GM19372 (cell line): ENCODE results near the gene GMDS.

Experiments
- ATAC-seq: cut with Tn5 transposase; IDR thresholded peaks from one replicate; pipeline ENCODE4 v1.9.1; 2021; ENCODE audit warnings: mild to moderate bottlenecking, low read depth, moderate library complexity; ENCODE audit not compliant: unreplicated experiment

GMDS gene

DNA sequence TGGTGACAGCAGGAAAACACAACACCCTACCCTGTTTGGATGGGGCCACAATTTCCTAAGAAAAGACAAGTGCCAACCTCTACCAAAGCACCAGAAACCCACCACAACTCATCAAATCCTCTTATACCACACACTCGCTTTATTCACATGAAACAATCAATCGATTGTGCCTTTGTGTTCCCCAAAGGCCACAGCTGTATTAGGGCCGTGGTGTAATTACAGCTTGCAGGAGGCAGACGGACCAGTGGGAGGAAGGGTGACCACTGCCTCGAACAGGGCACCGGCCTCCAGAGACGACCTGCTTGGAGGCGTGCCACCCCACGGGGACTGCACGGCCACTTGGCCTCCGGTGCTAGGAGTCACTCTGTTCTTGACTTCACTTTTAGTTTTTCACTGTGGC, 371.6 kb downstream of the GMDS start:
- no peak for ATAC-seq

DNA sequence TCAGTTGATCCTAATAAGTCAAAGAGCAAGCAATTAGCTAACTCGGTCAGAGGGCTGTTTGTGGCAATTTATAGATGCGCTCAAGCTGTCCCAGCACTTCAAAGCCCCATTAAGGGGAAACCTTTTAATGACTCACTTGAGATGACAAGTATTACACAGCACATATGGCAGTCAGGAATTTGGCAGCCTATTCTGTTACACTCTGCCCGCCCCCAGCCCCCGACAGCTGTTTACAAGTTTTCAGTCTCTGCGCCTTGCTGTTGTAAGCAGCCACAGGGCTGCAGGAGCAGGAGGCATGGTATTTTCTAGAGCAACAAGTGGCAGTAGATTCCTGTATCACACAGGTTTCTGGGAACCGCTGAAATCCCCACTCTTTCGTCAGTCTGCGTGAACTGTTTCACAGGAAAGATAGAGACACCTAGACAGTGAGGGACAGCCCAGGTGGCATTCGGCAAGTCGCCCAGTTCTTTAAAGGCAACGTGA, 372.7 kb downstream of the GMDS start:
- no peak for ATAC-seq

DNA sequence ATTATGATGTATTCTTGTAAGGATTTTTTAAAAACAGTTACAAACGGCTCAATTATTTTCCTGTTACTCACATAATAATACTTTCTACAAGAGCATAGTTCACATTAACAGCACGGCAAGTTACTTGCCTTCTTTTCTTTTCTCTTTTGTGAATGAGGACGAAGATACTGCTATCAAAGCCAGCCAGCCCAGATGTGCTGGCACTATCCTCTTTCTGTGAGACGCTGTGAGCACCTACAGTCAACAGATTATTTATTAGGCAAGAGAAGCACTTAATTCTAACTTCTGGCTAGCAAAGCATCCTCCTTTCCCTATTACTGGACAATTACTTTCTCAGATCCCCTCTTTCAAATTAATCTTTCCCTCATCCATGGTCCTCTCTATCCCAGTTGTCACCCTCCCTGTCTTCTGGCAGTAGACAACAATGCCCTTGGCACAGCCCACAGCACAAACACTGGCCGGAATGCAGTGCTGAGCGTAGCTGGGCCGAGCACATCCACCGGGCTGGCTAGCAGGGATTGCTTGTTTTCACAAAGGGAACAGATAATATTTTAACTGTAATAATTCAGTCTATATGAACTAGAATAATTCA, 373.6 kb downstream of the GMDS start:
- no peak for ATAC-seq

DNA sequence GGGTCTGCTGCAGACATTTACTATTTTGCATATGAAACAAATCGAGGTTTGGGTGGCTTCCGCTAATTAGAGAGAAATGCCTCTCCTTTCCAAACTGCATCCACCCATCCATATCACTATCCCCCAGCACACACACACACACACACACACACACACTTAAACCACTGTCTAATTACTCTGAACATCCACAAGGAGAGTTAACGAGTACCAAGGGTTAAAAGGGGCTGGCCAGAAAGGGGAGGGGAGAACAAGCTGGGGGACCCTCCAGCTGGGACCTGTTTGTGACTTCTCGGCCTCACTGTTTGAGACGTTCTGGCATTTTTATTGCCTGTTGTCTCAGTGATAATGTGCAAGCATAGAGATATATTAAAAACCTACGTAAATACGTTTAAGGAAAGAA, 374.5 kb downstream of the GMDS start:
- ATAC-seq = no peak

DNA sequence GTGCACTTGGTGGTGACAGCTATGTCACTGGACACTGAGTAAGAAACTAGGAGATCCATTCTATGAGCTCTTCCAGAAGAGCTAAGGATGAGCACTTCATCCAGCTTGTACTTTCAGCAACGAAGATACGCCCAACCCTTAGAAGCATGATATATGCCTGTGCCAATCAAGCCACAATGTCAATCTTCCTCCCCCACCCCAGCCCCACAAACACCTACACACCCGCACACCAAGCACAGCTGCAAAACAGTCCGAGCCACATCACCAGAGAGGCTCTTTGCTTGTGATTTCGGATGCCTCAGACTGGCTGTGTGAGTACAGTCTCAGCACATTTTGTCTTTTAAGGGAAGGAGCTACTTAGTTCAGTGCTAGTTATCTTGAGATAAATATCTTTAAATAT, 375.2 kb downstream of the GMDS start:
- ATAC-seq = no peak

DNA sequence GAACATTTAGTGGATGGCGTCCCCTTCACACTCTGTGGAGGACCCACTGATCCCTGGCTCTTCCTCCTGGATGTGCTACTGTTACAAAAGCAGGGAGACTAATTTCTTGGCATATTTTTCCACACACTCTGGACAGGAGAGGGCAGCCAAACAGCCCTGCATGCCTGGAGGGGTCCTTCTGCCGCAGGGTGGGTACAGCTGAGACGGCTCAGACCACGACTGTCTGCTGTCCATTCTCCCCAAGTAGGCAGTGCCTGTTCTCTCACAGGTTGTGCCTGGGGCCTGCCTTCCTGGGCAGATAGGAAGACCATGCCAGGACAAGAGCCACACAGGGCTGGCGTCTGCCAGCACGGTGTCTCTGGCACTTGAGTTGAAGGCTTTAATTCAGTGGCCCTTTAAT, 375.6 kb downstream of the GMDS start:
- no peak for ATAC-seq

DNA sequence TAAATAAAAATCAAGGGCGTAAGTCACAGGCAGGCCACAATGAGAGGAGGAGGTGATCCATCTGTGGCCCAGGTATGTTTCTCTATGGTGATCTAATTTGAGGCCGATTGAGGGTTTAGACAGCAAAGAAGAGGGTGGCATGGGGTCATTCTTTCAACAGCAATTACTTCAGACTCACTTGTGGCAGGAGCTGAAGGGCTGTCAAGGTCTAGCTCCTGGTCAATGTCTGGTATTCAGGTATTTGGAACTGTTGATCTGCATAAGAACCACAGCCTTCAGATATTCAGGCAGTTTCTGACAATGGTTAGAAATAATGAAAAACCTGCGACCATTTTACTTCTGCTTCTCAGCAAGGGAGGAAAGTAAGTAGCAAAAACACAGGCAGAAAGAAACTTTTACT, 376.1 kb downstream of the GMDS start:
- ATAC-seq = no peak

DNA sequence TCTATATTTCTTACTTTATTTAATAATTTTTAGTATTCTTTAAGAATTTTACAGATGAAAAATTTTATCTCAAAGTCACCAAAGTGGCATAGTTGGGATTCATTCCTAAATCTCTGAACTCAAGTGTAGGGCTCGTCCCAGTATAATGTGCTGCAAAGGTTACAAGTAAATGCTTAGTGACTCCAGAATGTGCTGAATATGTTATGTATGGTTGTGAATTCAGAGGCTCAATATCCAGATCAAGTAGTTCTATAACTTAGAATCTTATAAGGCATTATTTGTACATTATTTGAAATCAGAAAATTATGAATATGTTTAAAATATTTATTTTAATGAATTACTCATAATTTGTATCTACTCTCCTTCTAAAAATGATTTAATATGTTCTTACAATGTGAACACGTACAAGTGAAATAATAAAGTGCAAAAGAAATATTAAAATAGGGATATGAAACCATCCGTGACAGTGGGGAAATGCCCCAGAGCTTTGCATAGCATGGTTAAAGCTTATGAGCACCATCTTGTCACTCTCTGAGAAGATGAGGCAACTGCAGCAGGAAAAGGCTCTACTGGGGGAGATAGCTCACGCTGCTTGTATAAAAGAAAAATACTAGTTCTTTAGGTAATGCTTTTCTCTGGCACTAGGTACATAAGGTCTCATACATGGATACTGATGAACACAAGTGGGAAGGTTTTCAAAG, 376.7 kb downstream of the GMDS start:
- ATAC-seq = no peak

DNA sequence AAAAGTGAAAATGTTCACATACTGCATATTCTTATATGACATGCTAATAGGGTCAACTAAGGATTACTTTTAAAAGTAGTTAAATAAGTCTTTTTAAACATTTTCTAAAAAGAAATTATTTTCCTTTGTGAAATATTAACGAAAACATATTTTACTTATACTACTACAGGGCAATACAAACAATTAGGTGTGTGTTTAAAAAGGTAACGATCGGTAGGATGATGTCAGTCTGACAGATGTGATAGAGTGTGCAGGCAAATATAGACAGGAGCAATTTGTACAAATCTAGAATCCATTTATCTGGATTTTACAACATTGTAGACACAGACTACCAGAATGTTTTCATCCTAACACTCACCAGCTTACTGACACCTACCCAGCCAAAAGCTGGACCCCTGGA, 378.2 kb downstream of the GMDS start:
- no peak for ATAC-seq

DNA sequence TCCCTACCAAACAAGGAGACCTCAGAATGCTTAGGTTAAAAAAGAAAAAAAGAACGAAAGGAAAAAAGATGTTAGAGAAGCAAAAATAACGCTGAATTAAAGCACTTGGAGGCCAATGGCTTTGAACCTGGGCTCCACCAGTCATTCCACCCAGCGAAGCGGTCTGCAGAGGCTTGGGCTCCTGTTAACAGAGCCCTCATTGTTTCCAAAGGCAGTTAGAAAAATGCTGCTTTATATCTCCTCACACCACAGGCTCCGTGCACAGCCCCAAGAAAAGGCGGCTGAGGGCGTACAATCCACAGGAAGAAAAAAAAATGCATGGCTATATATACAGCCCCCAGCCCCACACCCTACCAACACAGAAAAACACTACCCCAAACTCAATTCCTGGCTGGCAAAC, 379.8 kb downstream of the GMDS start:
- no peak for ATAC-seq

DNA sequence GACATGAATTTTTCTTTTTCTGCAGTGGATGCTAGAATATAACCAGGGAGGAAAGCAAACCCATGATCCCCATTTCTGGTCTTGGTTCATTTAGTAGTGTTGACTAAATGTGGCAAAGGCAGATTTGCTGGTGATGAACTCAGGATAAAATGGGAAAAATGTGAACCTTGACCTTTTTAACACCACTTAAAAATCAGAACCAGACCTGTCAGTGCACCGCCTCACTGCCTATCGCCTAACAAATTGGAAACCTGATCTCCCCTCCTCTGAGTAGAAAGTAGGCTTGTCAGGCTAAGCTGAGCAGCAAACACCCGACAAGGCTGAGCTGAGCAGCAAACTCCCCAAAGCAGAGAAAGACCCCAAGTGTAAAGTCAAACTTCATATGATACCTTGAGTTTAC, 380.9 kb downstream of the GMDS start:
- no peak for ATAC-seq

DNA sequence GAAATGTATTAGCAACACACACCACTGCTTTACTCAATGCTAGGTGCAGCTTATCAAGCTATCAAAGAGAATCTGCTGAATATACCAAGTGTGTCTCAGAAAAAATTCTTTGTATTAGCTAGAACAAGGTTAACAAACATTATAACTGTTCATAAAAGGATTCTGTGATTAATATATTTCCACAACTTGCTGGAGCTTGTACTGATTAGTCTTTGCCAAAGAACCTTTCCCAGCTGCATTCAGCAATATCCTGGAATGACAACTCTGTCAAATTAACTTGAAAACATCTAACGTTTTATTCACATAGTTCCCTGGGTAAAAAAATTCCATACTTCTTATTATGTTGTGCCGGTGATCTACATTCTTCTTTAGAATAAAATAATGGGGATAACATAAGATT, 383.0 kb downstream of the GMDS start:
- no peak for ATAC-seq

DNA sequence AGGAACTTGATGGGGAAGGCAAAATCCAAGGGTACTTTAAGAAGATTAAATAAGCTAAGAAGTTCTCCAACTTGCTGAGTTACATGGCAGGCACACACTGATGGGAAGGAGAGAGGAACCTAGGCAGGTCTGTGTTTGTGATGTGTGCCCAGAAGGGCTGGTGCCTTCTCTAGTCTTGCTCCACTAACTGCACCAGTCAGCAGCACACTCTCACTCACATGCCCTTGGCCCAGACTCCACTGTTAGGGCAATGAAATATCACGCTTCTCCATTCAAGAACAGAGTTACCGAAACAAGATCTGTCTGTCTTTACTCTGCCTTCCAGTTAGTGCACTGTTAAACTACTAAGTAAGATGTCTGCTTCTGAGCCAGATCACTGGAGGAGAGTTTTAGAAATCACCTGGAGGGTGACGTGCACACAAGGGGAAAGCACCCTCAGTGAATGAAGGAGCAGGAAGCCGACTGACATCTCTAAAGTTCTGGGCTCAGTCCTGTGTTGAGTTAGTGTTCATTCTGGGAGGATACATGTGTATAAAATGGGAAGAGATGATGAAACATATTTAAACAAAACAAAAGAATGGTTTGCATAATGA, 384.6 kb downstream of the GMDS start:
- ATAC-seq = no peak

DNA sequence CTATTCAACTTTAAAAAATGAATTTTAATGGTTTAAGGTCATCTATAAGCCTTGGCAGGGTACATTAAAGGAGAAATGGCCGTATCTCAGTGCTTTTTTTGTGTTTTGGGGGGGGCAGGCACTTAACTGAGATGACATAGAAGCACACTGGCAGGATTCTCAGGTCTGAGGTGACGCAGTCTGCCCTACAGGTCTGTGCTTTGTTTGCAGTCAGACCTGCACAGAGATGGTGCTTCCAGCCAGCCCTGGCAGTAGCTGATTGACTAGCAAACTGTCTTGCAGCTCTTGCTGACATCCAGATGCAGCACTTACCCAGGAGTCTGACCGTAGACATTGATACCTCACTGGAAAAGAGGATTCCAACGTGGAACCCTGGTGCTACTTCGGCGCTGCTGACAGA, 386.5 kb downstream of the GMDS start:
- ATAC-seq = no peak

DNA sequence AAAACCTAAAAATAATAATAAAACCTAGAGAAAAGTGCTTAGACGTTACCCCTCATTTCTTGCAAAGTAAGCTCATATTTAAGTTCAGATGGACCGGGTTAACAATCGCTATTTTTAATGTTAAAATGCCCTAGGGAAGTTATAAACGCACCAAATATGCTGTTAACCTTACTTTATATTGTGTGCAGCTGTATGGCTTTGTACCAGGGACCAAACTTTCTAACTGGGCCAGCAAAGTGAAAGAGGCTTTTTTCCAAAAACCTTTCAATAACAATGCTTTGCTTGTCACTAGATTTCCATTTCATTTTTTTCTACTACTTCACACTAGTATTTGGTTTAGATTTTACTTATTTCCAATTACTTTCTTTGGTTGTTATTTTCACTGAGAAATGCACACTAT, 387.2 kb downstream of the GMDS start:
- ATAC-seq = no peak

DNA sequence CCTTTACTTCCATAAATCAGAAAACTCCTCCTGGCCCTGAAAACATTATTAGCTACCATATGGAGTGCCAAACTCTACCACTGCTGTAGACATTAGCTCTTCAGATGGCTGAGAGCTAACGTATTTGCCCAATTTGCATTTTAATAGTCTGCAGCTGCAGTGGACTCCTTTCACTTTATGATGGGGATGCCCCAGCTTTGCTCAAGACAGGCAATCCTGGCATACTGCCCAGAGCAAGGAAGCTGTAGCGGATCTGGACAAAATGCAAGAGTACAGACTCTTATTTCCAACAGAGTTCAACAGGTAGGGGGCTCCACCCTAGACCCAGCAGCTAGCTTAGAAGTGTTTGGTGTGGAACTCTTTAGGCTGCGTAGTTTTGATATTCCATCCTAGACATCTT, 389.0 kb downstream of the GMDS start:
- ATAC-seq = peak; percentile 56

DNA sequence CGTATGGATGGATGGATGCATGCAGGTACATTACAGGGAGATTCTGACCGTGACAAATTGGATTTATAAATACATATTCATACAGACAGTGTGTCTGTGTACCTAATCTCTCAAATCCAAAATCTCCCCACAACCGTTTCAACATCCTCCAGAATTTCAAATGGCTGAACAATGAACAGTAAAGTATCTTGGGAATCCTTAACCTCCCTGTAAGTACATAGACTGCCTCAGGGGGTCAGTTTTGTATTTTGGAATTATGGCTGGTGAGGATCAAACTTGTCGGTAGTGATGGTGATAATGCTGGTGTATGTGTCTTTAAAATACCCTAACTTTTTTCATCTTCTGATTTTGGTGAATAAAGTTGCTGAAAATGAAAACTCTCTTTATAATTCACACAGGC, 389.5 kb downstream of the GMDS start:
- no peak for ATAC-seq

DNA sequence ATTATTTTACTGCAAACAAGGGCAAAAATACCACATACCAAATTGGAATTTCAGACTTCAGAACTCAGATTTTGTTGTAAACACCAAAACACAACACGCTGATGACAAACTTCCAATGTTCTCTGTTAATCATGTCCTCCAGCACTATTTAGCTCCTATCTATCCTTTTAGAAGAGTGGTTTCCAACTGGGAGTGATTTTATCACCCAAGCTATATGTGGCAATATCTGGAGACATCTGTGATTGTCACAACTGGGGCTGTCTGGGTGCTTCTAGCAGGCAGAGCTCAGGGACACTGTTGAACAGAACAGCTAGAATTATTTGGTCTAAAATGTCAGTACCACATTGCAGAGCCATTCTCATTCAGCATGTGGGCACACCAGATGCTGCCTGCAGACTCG, 391.1 kb downstream of the GMDS start:
- ATAC-seq = no peak

DNA sequence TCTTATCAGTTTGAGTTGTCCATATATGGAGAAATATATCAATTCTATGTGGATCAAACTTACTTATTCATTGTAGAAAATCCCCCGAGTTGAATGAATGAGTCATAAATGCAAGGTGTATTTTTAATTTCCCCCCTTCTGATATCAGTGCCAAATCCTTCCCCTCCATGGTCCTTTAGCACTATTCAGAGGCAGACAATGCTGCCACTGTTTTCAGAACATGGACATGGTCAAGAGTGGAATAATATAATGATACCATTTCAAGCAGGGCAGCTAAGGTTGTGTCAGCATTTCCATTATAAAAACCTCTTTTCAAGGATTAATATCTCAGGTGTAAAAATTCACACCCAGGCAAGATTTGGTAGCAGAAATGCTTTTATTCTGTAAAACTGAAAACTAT, 391.6 kb downstream of the GMDS start:
- no peak for ATAC-seq

DNA sequence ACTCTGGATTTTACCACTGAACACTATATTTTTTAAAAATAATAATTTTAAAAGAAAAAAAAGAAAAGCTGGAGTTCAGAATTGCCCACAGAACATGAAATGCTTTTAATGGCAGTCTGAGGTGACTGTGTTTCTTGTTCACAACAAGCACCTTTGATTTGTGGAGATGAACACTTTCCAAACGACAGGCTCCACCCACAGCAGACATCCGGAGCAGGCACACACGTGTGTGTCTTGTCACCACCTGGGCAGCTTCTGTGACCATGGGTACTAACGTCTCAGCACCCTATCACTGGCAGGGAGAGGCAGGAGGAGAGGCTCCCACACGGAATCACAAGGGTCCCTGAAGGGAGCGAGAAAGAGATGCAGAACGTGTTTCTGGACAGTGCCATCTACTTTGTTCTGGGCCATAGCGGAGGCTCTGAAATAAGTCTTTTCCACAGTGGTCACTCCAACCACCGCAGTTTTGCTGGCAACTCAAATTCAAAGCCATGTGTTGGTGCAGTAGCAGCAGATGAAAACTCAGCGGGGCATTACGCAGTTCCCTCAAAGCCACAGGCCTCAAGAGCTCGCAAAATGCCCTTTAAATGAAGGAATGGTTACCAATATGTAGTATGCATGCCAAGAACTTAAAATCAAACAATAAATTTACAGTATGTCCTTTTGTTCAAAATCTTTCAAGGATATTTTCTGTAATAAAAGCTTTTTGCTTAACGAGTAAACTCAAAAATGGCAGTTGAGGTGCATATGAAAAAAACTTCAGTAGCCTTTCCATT, 393.5 kb downstream of the GMDS start:
- ATAC-seq = no peak

DNA sequence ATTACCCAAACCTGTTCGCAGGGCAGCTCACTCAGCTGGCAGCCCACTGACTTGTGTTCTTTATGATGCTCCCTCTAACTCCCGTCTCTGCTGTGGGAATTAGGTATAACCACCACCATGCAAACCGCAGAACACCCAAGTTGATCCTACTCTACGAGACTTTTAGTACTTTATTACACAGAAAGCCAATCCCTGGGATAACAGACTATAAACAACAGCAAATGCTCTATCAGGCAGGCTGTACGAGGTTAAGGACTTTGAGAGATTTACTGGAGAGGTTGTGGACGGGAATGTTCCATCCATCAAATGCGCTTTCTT, 394.6 kb downstream of the GMDS start:
- ATAC-seq = no peak
